DND-41 (cell line): ENCODE measurements around the gene SLC35A4.

Experiments
- ATAC-seq: fragments of 200-7000 bp; cut with Tn5 transposase; 3 replicates; pipeline ENCODE4 v1.9.1; 2021; ENCODE audit warnings: low read depth; ENCODE audit not compliant: insufficient read depth
- DNase-seq: peaks from one replicate; pipeline ENCODE4 v3.0.0-alpha.2; 2020
- H2AFZ ChIP-seq: 2 replicates; pipeline ENCODE4 v1.6.0; 2012; ENCODE audit warnings: low read depth, low read length
- H3K27ac ChIP-seq: 2 replicates; pipeline ENCODE4 v1.5.1; 2012; ENCODE audit warnings: low read length, inconsistent platforms
- H3K27me3 ChIP-seq: fragments of 200-600 bp; sonication (generic); 2 replicates; pipeline ENCODE4 v1.6.0; 2012; ENCODE audit warnings: low read length, mild to moderate bottlenecking, inconsistent platforms; ENCODE audit not compliant: insufficient read depth, poor library complexity
- H3K36me3 ChIP-seq: 2 replicates; pipeline ENCODE4 v1.5.1; 2012; ENCODE audit warnings: low read length, inconsistent platforms; ENCODE audit not compliant: insufficient read depth
- H3K4me1 ChIP-seq: 2 replicates; pipeline ENCODE4 v1.5.1; 2012; ENCODE audit warnings: mild to moderate bottlenecking, low read length; ENCODE audit not compliant: insufficient read depth
- H3K4me2 ChIP-seq: 2 replicates; pipeline ENCODE4 v1.6.0; 2012; ENCODE audit warnings: mild to moderate bottlenecking, moderate library complexity, low read length, inconsistent platforms; ENCODE audit not compliant: insufficient read depth
- H3K4me3 ChIP-seq, 2 experiments: fragments of 200-600 bp in 1 of 2; shearing (Covaris generic) in 1 of 2; 2 replicates each; pipeline ENCODE4 v1.5.1; 2012 to 2016; ENCODE audit warnings: inconsistent platforms in 2 of 2, low read length in 2 of 2, mild to moderate bottlenecking in 2 of 2, low read depth in 1 of 2, moderate library complexity in 1 of 2
- H3K79me2 ChIP-seq: 2 replicates; pipeline ENCODE4 v1.6.0; 2012; ENCODE audit warnings: low read length, inconsistent platforms; ENCODE audit not compliant: insufficient read depth
- H3K9ac ChIP-seq: 2 replicates; pipeline ENCODE4 v1.6.0; 2012; ENCODE audit warnings: low read depth, mild to moderate bottlenecking, inconsistent platforms, low read length, moderate library complexity
- H3K9me3 ChIP-seq: 2 replicates; pipeline ENCODE4 v1.5.1; 2012; ENCODE audit warnings: low read length, moderate library complexity, mild to moderate bottlenecking, inconsistent platforms; ENCODE audit not compliant: insufficient read depth, severe bottlenecking
- H4K20me1 ChIP-seq: 2 replicates; pipeline ENCODE4 v1.6.0; 2012; ENCODE audit warnings: low read length; ENCODE audit not compliant: insufficient read depth
- CTCF ChIP-seq: IDR thresholded peaks from 2 replicates; pipeline ENCODE4 v1.5.1; 2012; ENCODE audit warnings: borderline replicate concordance, low read length, moderate library complexity, mild to moderate bottlenecking; ENCODE audit not compliant: poor library complexity, severe bottlenecking; ENCODE audit errors: extremely low read depth
- EZH2 ChIP-seq: IDR thresholded peaks from 3 replicates; pipeline ENCODE4 v1.6.1; 2012; ENCODE audit warnings: borderline replicate concordance, low read depth, mild to moderate bottlenecking, moderate library complexity, low read length, inconsistent platforms; ENCODE audit not compliant: severe bottlenecking

SLC35A4 gene

GRCh38 chr5:140564196-140565023 is at the start of gene SLC35A4, which contains the start of gene APBB3:
Gene SLC35A4, plus strand, starts transcription at chr5:140564828. Its CDS starts 2,342 bp downstream, at chr5:140567170.
Gene APBB3, minus strand, starts transcription at chr5:140564598. Its CDS starts 353 bp downstream, at chr5:140564245.
- peak within 1 kb of the TSS; percentile 83 for H3K4me2 ChIP-seq
- H3K9me3 ChIP-seq = no peaks in the 10 kb centered on the region
- H3K36me3 ChIP-seq = peaks cover 52% of the 10 kb centered on the region
- H3K27ac ChIP-seq = peak within 1 kb of the TSS; percentile 79
- H3K27me3 ChIP-seq = no peaks in the 10 kb centered on the region
- H3K4me3 ChIP-seq = peak within 1 kb of the TSS; percentile 67 to 75
- H3K79me2 ChIP-seq = peaks cover 39% of the 10 kb centered on the region
- 0 out of 2 replicates have a peak, but pooled peaks cover 5% of the 10 kb centered on the region for H4K20me1 ChIP-seq
- H2AFZ ChIP-seq = peak within 1 kb of the TSS; percentile 86
- H3K4me1 ChIP-seq = peaks cover 44% of the 10 kb centered on the region
- DNase-seq (peak; percentile 98), ATAC-seq (peak; percentile 93)
- peak; percentile 2 for TF ChIP-seq CTCF
- TF ChIP-seq EZH2 = no peak
- peak within 1 kb of the TSS; percentile 88 for H3K9ac ChIP-seq

GRCh38 chr5:140524003-140524402 is 40.6 kb upstream of the SLC35A4 start:
- no peak overlapping the region for H2AFZ ChIP-seq
- no peaks in the 10 kb centered on the region for H3K4me1 ChIP-seq
- no peaks in the 10 kb centered on the region for H3K27me3 ChIP-seq
- TF ChIP-seq CTCF (no peak), EZH2 (no peak)
- no peak overlapping the region for H3K4me2 ChIP-seq
- no peak for ATAC-seq
- no peak overlapping the region for H3K9ac ChIP-seq
- H3K79me2 ChIP-seq = no peaks in the 10 kb centered on the region; the same call in none of the 2 replicates
- H3K36me3 ChIP-seq = peaks cover 70% of the 10 kb centered on the region
- no peaks in the 10 kb centered on the region for H3K9me3 ChIP-seq
- H4K20me1 ChIP-seq = peaks cover 7% of the 10 kb centered on the region; the same call in 1 of the 2 replicates
- no peak for DNase-seq
- H3K27ac ChIP-seq = no peak overlapping the region
- no peak overlapping the region for H3K4me3 ChIP-seq

GRCh38 chr5:140540227-140540626 is 24.4 kb upstream of the SLC35A4 start:
- H4K20me1 ChIP-seq = no peaks in the 10 kb centered on the region
- no peak overlapping the region for H3K9ac ChIP-seq
- ATAC-seq = no peak
- DNase-seq = no peak
- H3K4me2 ChIP-seq = no peak overlapping the region
- H2AFZ ChIP-seq = no peak overlapping the region
- no peaks in the 10 kb centered on the region for H3K79me2 ChIP-seq
- no peak overlapping the region for H3K27ac ChIP-seq
- peaks cover 84% of the 10 kb centered on the region for H3K36me3 ChIP-seq
- TF ChIP-seq EZH2 = no peak
- TF ChIP-seq CTCF = no peak
- no peak overlapping the region for H3K4me3 ChIP-seq
- H3K4me1 ChIP-seq = no peaks in the 10 kb centered on the region
- no peaks in the 10 kb centered on the region for H3K9me3 ChIP-seq
- no peaks in the 10 kb centered on the region for H3K27me3 ChIP-seq
